Activated CD4-positive, alpha-beta T cell treated with anti-CD3 and anti-CD28 coated beads, Interleukin-2, amount 10 ng/mL, durations not matched to agents 24 days and 14 days (primary cell): ENCODE results near the gene ZMYM2. TPM values are rescaled to one million over a fixed set of nuclear protein-coding genes. Genes with fewer than 3 reads are reported as not detected.
"Not testable (repeated sequence)": the region's sequence is repeated elsewhere in the genome, so short reads cannot be mapped to it uniquely, and the experiment has no call there.

ENCODE experiments used
- DNase-seq: peaks from one replicate; pipeline ENCODE4 v3.0.0; 2022
- H3K27ac Mint-ChIP-seq: one replicate; pipeline ENCODE4 v1.8.0; 2022; ENCODE audit warnings: mild to moderate bottlenecking, mixed read lengths
- H3K27me3 Mint-ChIP-seq: one replicate; pipeline ENCODE4 v1.8.0; 2022; ENCODE audit warnings: mixed read lengths
- H3K36me3 Mint-ChIP-seq: one replicate; pipeline ENCODE4 v1.8.0; 2022; ENCODE audit warnings: low read depth, mild to moderate bottlenecking, mixed read lengths
- H3K4me1 Mint-ChIP-seq: one replicate; pipeline ENCODE4 v1.8.0; 2021; ENCODE audit warnings: mixed read lengths
- H3K4me3 Mint-ChIP-seq: one replicate; pipeline ENCODE4 v1.8.0; 2022; ENCODE audit warnings: mild to moderate bottlenecking, moderate library complexity, mixed read lengths
- H3K9me3 Mint-ChIP-seq: one replicate; pipeline ENCODE4 v1.8.0; 2021; ENCODE audit warnings: mixed read lengths
- intact Hi-C: fragments of 100-400 bp; cut with micrococcal nuclease; formaldehyde crosslinking; loops from one replicate; pipeline ENCODE4 v1.15.1; 2023
- total RNA-seq: library from RNA; stranded (reverse); gene quantifications from 2 replicates; pipeline ENCODE4 v1.2.3, GENCODE V29; 2022

The ZMYM2 gene
- total RNA-seq, 1 donor from 2014 or later = 62.4 TPM

DNA sequence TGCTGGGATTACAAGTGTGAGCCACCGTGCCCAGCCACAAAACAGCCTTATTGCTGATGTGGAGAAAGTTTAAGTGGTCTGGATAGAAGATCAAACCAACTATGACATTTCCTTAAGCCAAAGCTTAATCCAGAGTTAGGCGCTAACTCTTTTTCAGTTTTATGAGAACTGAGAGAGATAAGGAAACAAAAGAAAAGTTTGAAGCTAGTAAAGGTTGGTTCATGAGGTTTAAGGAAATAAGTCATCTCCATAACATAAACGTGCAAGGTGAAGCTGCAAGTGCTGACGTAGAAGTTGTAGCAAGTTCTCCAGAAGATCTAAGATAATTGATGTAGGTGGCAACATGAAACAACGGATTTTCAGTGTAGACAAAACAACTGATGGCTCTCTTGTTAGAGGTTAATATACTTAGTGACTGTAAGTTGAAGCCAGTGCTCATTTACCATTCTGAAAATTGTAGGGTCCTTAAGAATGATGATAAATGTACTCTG lies 41.6 kb downstream of the ZMYM2 start:
- H3K9me3 Mint-ChIP-seq = no peaks in the 10 kb centered on the region
- H3K4me1 Mint-ChIP-seq = peaks cover 17% of the 10 kb centered on the region
- no peak for DNase-seq
- no peaks in the 10 kb centered on the region for H3K27me3 Mint-ChIP-seq
- no peak overlapping the region for H3K4me3 Mint-ChIP-seq
- intact Hi-C loops = no loop called here
- H3K27ac Mint-ChIP-seq = no peak overlapping the region
- peaks cover 39% of the 10 kb centered on the region for H3K36me3 Mint-ChIP-seq

DNA sequence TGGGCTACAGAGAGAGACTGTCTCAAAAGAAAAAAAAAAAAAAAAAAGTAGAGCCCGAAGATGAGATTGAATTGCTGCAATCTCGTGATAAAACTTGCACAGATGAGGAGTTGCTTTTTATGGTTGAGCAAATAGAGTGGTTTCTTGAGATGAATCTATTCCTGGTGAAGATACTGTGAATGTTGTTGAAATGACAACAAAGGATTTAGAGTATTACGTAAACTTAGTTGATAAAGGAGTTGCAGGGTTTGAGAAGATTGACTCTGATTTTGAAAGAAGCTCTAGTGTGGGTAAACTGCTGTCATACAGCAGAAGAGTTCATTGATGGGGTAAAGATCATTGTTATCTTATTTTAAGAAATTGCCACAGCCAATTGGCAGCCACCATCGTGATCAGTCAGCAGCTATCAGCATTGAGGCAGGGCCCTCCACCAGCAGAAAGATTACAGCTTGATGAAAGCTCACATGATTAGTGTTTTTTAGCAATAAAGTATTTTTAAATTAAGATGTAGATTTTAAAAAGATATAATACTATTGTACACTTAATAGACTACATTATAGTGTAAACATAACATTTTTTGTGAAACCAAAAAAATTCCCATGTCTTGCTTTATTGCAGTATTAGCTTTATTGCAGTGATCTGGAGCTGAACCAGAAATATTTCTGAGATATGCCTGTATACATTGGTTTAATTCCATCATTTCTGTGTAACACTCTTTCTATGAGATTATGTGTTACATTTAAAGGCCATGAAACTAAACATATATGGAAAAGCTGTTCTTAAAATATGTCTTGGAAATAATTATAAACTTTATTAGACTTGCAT lies 43.1 kb downstream of the ZMYM2 start:
- no peaks in the 10 kb centered on the region for H3K27me3 Mint-ChIP-seq
- no peak for DNase-seq
- peaks cover 39% of the 10 kb centered on the region for H3K36me3 Mint-ChIP-seq
- no peak overlapping the region for H3K27ac Mint-ChIP-seq
- H3K4me3 Mint-ChIP-seq = no peak overlapping the region
- H3K9me3 Mint-ChIP-seq = no peaks in the 10 kb centered on the region
- intact Hi-C loops = no loop called here
- H3K4me1 Mint-ChIP-seq = peaks cover 17% of the 10 kb centered on the region

DNA sequence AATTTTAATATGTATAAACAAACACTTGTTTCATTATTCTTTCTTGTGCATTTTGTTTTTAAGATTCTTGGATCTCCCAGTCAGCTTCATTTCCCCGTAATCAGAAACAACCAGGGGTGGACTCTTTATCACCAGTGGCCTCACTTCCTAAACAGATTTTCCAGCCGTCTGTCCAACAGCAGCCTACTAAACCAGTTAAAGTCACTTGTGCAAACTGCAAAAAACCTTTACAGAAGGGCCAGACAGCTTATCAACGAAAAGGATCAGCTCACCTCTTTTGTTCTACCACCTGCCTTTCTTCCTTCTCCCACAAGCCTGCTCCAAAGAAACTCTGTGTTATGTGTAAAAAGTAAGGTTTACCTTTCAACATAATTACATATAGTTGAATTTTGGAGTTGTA lies 44.3 kb downstream of the ZMYM2 start:
- Mint-ChIP-seq H3K4me3 (no peak overlapping the region), H3K9me3 (no peaks in the 10 kb centered on the region), H3K36me3 (peaks cover 36% of the 10 kb centered on the region), H3K4me1 (peaks cover 17% of the 10 kb centered on the region), H3K27me3 (no peaks in the 10 kb centered on the region), H3K27ac (no peak overlapping the region)
- intact Hi-C loops = no loop called here
- no peak for DNase-seq

DNA sequence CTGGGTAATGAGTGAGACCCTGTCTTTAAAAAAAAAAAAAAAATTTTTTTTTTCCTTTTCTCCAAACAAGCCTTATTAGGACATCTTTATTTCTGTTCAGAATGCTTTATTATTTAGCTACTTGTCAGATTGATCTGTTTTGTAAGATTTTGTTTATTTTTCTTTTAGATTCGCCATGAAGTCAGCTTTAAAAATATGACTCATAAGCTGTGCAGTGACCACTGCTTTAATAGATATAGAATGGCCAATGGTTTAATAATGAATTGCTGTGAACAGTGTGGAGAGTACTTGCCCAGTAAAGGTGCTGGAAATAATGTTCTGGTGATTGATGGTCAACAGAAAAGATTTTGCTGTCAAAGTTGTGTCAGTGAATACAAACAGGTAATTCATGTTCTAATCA lies 47.7 kb downstream of the ZMYM2 start:
- Mint-ChIP-seq H3K9me3 (no peaks in the 10 kb centered on the region), H3K27me3 (no peaks in the 10 kb centered on the region), H3K4me3 (no peak overlapping the region), H3K4me1 (peaks cover 7% of the 10 kb centered on the region), H3K36me3 (peaks cover 54% of the 10 kb centered on the region), H3K27ac (no peak overlapping the region)
- intact Hi-C loops = loop anchor here (5.0 kb wide), 1 partner anchor 44 kb away; no protein-coding TSS in a partner anchor
- no peak for DNase-seq

DNA sequence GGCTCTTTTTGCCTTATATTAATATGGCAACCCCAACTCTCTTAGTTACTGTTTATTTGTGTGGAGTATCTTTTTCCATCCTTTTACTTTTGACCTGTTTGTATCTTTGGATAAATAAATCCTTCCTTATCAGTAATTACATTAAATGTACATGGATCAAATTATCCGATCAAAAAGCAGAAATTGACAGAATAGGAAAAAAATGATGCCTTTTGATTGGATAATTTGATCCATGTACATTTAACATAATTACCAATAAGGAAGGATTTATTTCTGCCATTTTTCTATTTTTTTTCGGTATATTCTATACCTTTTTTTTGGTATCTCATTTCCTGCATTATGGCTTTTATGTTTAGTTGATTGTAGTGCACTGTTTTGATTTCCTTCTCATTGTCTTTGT lies 57.2 kb downstream of the ZMYM2 start:
- intact Hi-C loops = no loop called here
- Mint-ChIP-seq H3K9me3 (peaks cover 32% of the 10 kb centered on the region), H3K27ac (no peak overlapping the region), H3K4me1 (peaks cover 8% of the 10 kb centered on the region), H3K36me3 (peaks cover 70% of the 10 kb centered on the region), H3K4me3 (no peak overlapping the region), H3K27me3 (no peaks in the 10 kb centered on the region)
- no peak for DNase-seq

DNA sequence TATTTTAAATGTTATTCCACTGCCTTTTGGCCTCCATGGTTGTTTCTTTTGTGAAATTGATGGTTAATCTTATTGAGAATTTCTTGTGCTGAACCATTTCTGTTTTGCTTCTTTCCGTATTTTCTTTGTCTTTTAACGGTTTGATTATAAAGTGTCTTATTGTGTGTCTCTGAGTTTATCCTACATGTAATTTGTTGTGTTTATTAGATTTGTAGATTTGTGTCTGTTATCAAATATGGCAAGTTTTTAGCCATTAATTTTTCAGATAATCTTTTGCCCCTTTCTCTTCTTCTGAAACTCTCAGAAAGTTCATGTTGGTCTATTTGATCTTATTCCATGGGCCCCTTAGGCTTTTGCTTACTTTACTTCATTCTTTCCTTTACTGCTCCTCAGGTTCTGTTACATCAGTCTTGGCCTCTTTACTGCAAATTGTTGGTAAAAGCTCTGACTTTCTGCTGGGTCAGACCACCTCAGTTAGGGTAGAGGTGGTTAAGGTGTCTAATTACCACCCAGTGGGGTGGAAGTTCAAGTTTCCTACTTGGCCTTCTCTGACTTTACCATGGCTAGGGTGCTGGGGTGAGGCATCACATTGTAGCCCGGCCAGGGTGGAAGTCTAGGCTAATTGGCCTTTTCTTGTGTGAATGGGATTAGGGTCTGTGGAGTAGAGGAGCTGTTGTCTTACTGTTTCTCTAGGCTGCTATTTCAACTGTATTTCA lies 58.3 kb downstream of the ZMYM2 start:
- no peak overlapping the region for H3K4me3 Mint-ChIP-seq
- peaks cover 71% of the 10 kb centered on the region for H3K36me3 Mint-ChIP-seq
- no peak for DNase-seq
- H3K27me3 Mint-ChIP-seq = no peaks in the 10 kb centered on the region
- peaks cover 32% of the 10 kb centered on the region for H3K9me3 Mint-ChIP-seq
- intact Hi-C loops = no loop called here
- H3K4me1 Mint-ChIP-seq = peaks cover 11% of the 10 kb centered on the region
- no peak overlapping the region for H3K27ac Mint-ChIP-seq

DNA sequence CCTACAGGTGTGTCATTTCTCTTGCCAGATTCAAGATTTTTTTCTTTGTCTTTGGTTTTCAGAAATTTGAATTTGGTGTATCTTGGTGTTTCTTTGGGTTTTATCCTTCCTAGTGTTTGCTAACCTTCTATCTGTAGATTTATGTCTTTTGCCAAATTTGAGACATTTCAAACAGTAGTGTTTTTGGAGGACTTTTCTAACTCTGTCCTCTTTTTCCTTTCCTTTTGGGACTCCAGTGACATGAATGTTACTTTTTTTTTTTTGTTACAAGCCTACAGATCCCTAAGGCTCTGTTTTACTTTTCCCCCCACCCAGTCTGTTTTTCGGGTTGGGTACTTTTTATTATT lies 58.8 kb downstream of the ZMYM2 start:
- intact Hi-C loops = no loop called here
- no peaks in the 10 kb centered on the region for H3K27me3 Mint-ChIP-seq
- no peak for DNase-seq
- no peak overlapping the region for H3K27ac Mint-ChIP-seq
- H3K36me3 Mint-ChIP-seq = peaks cover 72% of the 10 kb centered on the region
- no peak overlapping the region for H3K4me3 Mint-ChIP-seq
- H3K9me3 Mint-ChIP-seq = peaks cover 32% of the 10 kb centered on the region
- H3K4me1 Mint-ChIP-seq = peaks cover 14% of the 10 kb centered on the region

DNA sequence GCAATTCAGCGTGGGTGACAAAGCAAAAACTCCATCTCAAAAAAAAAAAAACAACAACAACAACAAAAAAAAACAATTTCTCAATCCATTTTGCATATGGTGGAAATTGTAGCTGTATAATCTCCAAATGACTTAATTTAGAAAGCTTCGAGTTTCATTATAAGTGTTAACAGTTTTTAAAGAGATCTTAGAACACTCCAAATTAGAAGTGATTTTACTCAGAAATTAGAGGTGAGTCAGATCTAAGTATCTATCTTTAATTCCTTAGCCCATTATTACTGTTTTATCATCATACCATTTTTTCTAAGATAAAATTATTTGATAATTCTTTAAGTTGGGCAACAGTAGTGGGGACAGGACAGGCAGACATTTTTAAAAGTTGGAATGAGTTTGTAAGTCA lies 60.5 kb downstream of the ZMYM2 start:
- peaks cover 26% of the 10 kb centered on the region for H3K9me3 Mint-ChIP-seq
- no peak overlapping the region for H3K4me3 Mint-ChIP-seq
- DNase-seq = no peak
- no peaks in the 10 kb centered on the region for H3K27me3 Mint-ChIP-seq
- intact Hi-C loops = no loop called here
- H3K36me3 Mint-ChIP-seq = peaks cover 56% of the 10 kb centered on the region
- H3K4me1 Mint-ChIP-seq = peaks cover 13% of the 10 kb centered on the region
- H3K27ac Mint-ChIP-seq = no peak overlapping the region

DNA sequence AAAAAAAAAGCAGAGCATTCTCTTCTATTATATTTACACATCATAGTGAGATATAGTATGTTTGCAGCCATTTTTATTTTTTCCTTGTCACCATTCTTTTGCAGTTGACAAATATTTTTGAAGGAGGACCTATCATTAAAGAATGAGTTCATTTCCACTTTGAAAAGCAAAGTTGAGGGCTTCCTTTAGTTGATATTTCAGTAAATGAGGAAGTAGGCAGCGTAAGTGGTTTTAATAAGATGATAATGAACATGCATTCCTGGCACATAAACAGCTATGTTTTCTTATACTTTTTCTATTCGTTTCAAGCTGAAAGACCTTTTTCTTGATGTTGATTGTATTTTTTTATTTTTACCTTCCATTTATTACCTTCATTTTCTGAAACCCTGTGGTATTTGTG lies 66.2 kb downstream of the ZMYM2 start:
- Mint-ChIP-seq H3K27ac (no peak overlapping the region), H3K27me3 (no peaks in the 10 kb centered on the region), H3K9me3 (no peaks in the 10 kb centered on the region), H3K4me3 (no peak overlapping the region), H3K4me1 (peaks cover 9% of the 10 kb centered on the region), H3K36me3 (peaks cover 32% of the 10 kb centered on the region)
- no peak for DNase-seq
- intact Hi-C loops = no loop called here

DNA sequence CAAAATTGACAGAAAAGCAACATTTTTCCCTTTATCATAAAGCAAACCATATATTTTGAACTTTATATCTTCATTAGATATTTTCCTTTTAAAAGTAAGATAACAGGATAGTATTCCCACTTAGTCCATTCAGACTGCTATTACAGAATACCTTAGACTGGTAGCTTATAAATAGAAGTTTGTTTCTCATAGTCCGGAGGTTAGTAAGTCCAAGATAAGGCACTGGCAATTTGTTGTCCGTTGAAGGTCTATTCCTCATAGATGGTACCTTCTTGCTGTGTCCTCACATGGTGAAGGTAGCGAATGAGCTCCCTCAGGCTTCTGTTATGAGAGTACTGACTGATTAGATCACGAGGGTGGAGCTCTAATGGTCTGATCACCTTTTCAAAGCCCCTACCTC lies 70.4 kb downstream of the ZMYM2 start:
- Mint-ChIP-seq H3K4me1 (no peaks in the 10 kb centered on the region), H3K27ac (no peak overlapping the region), H3K9me3 (no peaks in the 10 kb centered on the region), H3K36me3 (peaks cover 37% of the 10 kb centered on the region), H3K4me3 (no peak overlapping the region), H3K27me3 (no peaks in the 10 kb centered on the region)
- intact Hi-C loops = no loop called here
- no peak for DNase-seq

DNA sequence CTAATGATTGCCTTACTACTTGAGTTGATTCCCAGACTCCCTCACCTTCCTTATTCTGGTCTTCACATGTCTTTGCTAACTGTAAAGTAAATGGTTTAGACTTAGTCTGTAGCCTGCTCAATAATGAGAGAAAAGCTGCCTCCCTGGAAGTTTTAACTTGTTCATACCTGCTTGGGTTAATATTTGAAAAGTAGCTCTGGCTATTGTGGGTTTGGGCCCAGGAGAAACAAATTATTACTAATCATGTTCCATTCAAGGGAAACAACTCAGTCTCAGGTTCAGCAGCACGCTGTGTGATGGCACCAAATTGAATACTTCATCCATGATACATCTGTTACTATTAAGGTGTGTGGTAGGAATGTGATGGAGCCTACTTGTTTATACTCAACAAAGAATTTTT lies 75.0 kb downstream of the ZMYM2 start:
- DNase-seq = no peak
- H3K9me3 Mint-ChIP-seq = peaks cover 4% of the 10 kb centered on the region
- no peak overlapping the region for H3K27ac Mint-ChIP-seq
- intact Hi-C loops = no loop called here
- no peak overlapping the region for H3K4me3 Mint-ChIP-seq
- H3K4me1 Mint-ChIP-seq = no peaks in the 10 kb centered on the region
- peaks cover 61% of the 10 kb centered on the region for H3K36me3 Mint-ChIP-seq
- no peaks in the 10 kb centered on the region for H3K27me3 Mint-ChIP-seq

DNA sequence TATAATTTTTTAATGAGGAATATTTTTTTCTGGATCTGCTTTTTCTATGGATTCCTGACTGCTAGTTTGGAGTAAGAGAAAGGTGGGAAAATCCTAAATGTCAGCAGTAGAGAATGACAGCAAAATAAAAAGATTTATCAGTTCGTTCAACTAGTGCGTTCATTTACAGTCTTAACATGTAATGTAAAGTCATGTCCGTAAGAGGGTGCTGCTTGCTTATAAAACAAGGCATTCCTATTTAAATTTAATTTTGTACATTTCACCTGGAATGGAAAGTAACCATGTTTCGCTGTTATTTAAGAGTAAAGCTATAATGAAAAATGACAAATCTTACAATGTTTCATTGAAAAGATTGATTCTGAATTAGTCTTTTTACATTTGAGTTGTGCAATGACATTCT lies 76.6 kb downstream of the ZMYM2 start:
- H3K4me1 Mint-ChIP-seq = no peaks in the 10 kb centered on the region
- no peak for DNase-seq
- H3K27me3 Mint-ChIP-seq = no peaks in the 10 kb centered on the region
- peaks cover 10% of the 10 kb centered on the region for H3K9me3 Mint-ChIP-seq
- no peak overlapping the region for H3K27ac Mint-ChIP-seq
- peaks cover 76% of the 10 kb centered on the region for H3K36me3 Mint-ChIP-seq
- intact Hi-C loops = no loop called here
- no peak overlapping the region for H3K4me3 Mint-ChIP-seq

DNA sequence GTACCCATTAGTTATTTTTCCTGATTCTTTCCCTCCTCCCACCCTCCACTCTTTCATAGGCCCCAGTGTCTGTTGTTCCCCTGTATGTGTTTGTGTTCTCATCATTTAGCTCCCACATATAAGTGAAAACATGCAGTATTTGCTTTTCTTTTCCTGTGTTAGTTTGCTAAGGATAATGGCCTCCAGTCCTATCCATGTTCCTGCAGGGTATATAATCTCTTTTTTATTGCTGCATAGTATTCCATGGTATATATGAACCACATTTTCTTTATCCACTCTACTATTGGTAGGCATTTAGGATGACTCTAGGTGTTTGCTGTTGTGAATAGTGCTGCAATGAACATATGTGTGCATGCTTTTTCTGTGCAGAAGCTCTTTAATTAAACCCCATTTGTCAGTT lies 79.4 kb downstream of the ZMYM2 start:
- no peak for DNase-seq
- no peak overlapping the region for H3K4me3 Mint-ChIP-seq
- intact Hi-C loops = no loop called here
- H3K27ac Mint-ChIP-seq = no peak overlapping the region
- H3K9me3 Mint-ChIP-seq = peaks cover 15% of the 10 kb centered on the region
- H3K4me1 Mint-ChIP-seq = peaks cover 9% of the 10 kb centered on the region
- H3K36me3 Mint-ChIP-seq = peaks cover 85% of the 10 kb centered on the region
- no peaks in the 10 kb centered on the region for H3K27me3 Mint-ChIP-seq

DNA sequence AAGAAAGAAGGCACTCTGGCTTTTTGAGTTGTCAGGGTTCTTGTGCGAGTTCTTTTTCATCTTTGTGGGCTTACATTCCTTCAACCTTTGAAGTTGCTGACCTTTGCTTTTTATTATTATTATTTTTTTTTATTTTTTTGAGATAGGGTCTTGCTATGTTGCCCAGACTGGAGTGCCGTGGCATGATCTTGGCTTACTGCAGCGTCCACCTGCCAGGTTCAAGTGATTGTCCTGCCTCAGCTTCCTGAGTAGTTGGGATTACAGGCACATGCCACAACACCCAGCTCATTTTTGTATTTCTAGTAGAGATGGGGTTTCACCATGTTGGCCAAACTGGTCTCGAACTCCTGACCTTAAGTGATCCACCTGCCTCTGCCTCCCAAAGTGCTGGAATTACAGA lies 84.1 kb downstream of the ZMYM2 start:
- Mint-ChIP-seq H3K36me3 (peaks cover 63% of the 10 kb centered on the region), H3K4me1 (peaks cover 13% of the 10 kb centered on the region), H3K9me3 (peaks cover 15% of the 10 kb centered on the region)
- intact Hi-C loops, H3K4me3 Mint-ChIP-seq, H3K27ac Mint-ChIP-seq, H3K27me3 Mint-ChIP-seq, DNase-seq: not testable (repeated sequence)
